ENCODE data around the gene HOMER2.

Gene HOMER2

DNA sequence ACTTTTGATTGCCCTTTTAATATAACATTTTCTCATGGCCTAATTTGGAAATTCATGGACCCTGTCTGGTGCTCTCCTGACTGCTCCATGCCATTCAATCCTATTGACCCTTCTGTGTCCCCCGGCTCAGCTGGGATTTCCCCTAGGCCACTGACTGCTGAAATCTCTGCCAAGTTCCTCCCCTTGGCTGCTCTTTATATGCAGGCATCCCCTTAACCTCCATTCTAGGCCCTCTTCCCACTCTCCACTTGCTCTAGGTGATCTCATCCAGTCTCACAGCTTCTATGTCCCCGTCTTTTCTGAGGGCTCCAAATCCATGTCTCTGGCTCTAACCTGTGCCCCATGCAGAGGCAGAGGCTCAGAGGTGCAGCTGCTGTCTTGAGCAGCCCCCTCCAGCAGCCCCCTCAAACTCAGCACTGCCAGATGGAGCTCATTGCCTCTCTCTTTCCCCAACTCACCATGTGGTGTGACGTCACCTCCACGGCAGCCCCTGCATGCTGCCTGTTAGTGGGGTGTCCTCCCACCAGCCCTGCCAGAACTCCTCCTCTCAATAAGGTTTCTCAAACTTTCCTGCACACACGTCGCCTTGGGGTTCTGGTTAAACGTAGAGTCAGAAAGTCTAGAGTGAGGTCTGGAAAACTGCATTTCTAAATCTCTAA lies 153.2 kb downstream of the HOMER2 start:
- DNase-seq (ENCODE audit: low read depth in 2 of 2) = no peak

All from stimulated activated CD8-positive, alpha-beta memory T cell treated with anti-CD3 and anti-CD28 coated beads, Interleukin-7, amount 100 ng/mL, for 4 hours (primary cell).